IMR-90 (cell line): Measurements from ENCODE around the gene NRDC. TPM values are rescaled to one million over a fixed set of nuclear protein-coding genes. Genes with fewer than 3 reads are reported as not detected.

Experiments used
- ATAC-seq: fragments of 200-7000 bp; cut with Tn5 transposase; 2 replicates; pipeline ENCODE4 v1.9.1; 2020; ENCODE audit warnings: low read depth, mild to moderate bottlenecking, moderate library complexity
- BruUV-seq: library from RNA; stranded (reverse); fragments of 400-500 nt; replicated peaks from 2 replicates; lab custom pipeline; 2021; lab: Mats Ljungman, UMichigan
- CTCF ChIA-PET: fragments of 300-600 bp; formaldehyde crosslinking; extraction: SDS; loops from one replicate; lab custom pipeline; 2021; ENCODE audit warnings: antibody characterized with exemption; lab: Yijun Ruan, JAX
- POLR2A ChIA-PET: fragments of 300-600 bp; sonication (Branson Sonifier 250); formaldehyde crosslinking; loops from one replicate; lab custom pipeline; 2022; ENCODE audit warnings: antibody characterized with exemption; ENCODE audit not compliant: unreplicated experiment; lab: Charles Lee
- DNase-seq: peaks from one replicate; pipeline ENCODE4 v3.0.0; 2013
- H2AFZ ChIP-seq: replicated peaks from 2 replicates; pipeline ENCODE3; 2013; ENCODE audit warnings: low read length, mild to moderate bottlenecking; ENCODE audit not compliant: poor library complexity
- H2AK5ac ChIP-seq: 2 replicates; pipeline ENCODE4 v1.6.1; 2013; ENCODE audit warnings: low read depth, low read length, inconsistent platforms
- H2AK9ac ChIP-seq: replicated peaks from 2 replicates; pipeline ENCODE3; 2013; ENCODE audit warnings: mild to moderate bottlenecking, low read depth, low read length, moderate library complexity; ENCODE audit not compliant: poor library complexity
- H2BK120ac ChIP-seq: 2 replicates; pipeline ENCODE4 v1.6.1; 2013; ENCODE audit warnings: low read depth, low read length, inconsistent platforms
- H2BK15ac ChIP-seq: 3 replicates; pipeline ENCODE4 v1.6.1; 2013; ENCODE audit warnings: low read depth, low read length, inconsistent platforms
- H2BK20ac ChIP-seq: 2 replicates; pipeline ENCODE4 v1.6.1; 2013; ENCODE audit warnings: low read depth, mild to moderate bottlenecking, inconsistent platforms, low read length, moderate library complexity
- H2BK5ac ChIP-seq: 2 replicates; pipeline ENCODE4 v1.6.1; 2013; ENCODE audit warnings: mild to moderate bottlenecking, low read depth, low read length, inconsistent platforms; ENCODE audit not compliant: poor library complexity, severe bottlenecking
- H3K14ac ChIP-seq: replicated peaks from 2 replicates; pipeline ENCODE4 v1.6.1; 2013; ENCODE audit warnings: low read depth, low read length, inconsistent platforms
- H3K18ac ChIP-seq: 2 replicates; pipeline ENCODE4 v1.6.1; 2013; ENCODE audit warnings: low read depth, low read length, control low read depth
- H3K23ac ChIP-seq: 2 replicates; pipeline ENCODE4 v1.6.1; 2013; ENCODE audit warnings: low read depth, low read length, inconsistent platforms
- H3K27ac ChIP-seq: 2 replicates; pipeline ENCODE4 v1.5.1; 2013; ENCODE audit warnings: mild to moderate bottlenecking, control low read depth, low read length; ENCODE audit not compliant: insufficient read depth
- H3K27me3 ChIP-seq: 2 replicates; pipeline ENCODE4 v1.6.1; 2013; ENCODE audit warnings: low read length; ENCODE audit not compliant: control insufficient read depth, insufficient read depth
- H3K36me3 ChIP-seq: 2 replicates; pipeline ENCODE4 v1.6.1; 2013; ENCODE audit warnings: low read length, mixed read lengths; ENCODE audit not compliant: control insufficient read depth, insufficient read depth
- H3K4ac ChIP-seq: 2 replicates; pipeline ENCODE4 v1.6.1; 2013; ENCODE audit warnings: low read depth, low read length, inconsistent platforms
- H3K4me1 ChIP-seq: 2 replicates; pipeline ENCODE4 v1.6.1; 2013; ENCODE audit warnings: low read length, mixed read lengths; ENCODE audit not compliant: control insufficient read depth, insufficient read depth
- H3K4me2 ChIP-seq: 2 replicates; pipeline ENCODE4 v1.6.1; 2013; ENCODE audit warnings: low read depth, mild to moderate bottlenecking, control low read depth, low read length, moderate library complexity
- H3K4me3 ChIP-seq: 2 replicates; pipeline ENCODE4 v1.5.1; 2013; ENCODE audit warnings: low read depth, mild to moderate bottlenecking, control low read depth, low read length, moderate library complexity; ENCODE audit not compliant: insufficient read depth
- H3K56ac ChIP-seq: 2 replicates; pipeline ENCODE4 v1.6.1; 2013; ENCODE audit warnings: low read length, inconsistent platforms; ENCODE audit not compliant: insufficient read depth; ENCODE audit errors: extremely low read depth
- H3K79me1 ChIP-seq, 2 experiments: 2 replicates each; pipeline ENCODE4 v1.6.1; 2013; ENCODE audit warnings: low read length in 2 of 2, inconsistent platforms in 1 of 2, low read depth in 1 of 2
- H3K9ac ChIP-seq: 2 replicates; pipeline ENCODE4 v1.6.1; 2013; ENCODE audit warnings: low read depth, low read length, control low read depth
- H3K9me1 ChIP-seq: 2 replicates; pipeline ENCODE4 v1.6.1; 2013; ENCODE audit warnings: low read length, inconsistent platforms; ENCODE audit not compliant: insufficient read depth
- H3K9me3 ChIP-seq: 2 replicates; pipeline ENCODE4 v1.6.1; 2013; ENCODE audit warnings: low read length; ENCODE audit not compliant: control insufficient read depth, insufficient read depth
- H4K20me1 ChIP-seq: 2 replicates; pipeline ENCODE4 v1.6.1; 2013; ENCODE audit warnings: low read length, inconsistent platforms; ENCODE audit not compliant: insufficient read depth
- H4K5ac ChIP-seq: 2 replicates; pipeline ENCODE4 v1.6.1; 2013; ENCODE audit warnings: mild to moderate bottlenecking, low read depth, low read length, control low read depth
- H4K8ac ChIP-seq, 2 experiments: 2 replicates each; pipeline ENCODE4 v1.6.1; 2013; ENCODE audit warnings: low read depth in 2 of 2, low read length in 2 of 2, control low read depth in 1 of 2, inconsistent platforms in 1 of 2
- H4K91ac ChIP-seq: 2 replicates; pipeline ENCODE4 v1.6.1; 2013; ENCODE audit warnings: low read depth, low read length, inconsistent platforms; ENCODE audit not compliant: insufficient read depth
- CEBPB ChIP-seq: IDR thresholded peaks from 2 replicates; pipeline ENCODE4 v1.6.1; 2012; ENCODE audit warnings: low read depth, low read length, improper control_type of control experiment
- FOS ChIP-seq: fragments of 150-350 bp; IDR thresholded peaks from 2 replicates; pipeline ENCODE4 v1.6.1; 2016; ENCODE audit warnings: low read depth, low read length
- MAFK ChIP-seq: IDR thresholded peaks from 2 replicates; pipeline ENCODE4 v1.6.1; 2012; ENCODE audit warnings: low read depth, low read length, improper control_type of control experiment
- RAD21 ChIP-seq: IDR thresholded peaks from 2 replicates; pipeline ENCODE4 v1.6.1; 2012; ENCODE audit warnings: low read length, improper control_type of control experiment
- RCOR1 ChIP-seq: IDR thresholded peaks from 2 replicates; pipeline ENCODE4 v1.6.1; 2012; ENCODE audit warnings: mild to moderate bottlenecking, low read length, improper control_type of control experiment; ENCODE audit not compliant: insufficient replicate concordance
- WGBS, 2 experiments: methylation state at CpG; one replicate each; pipeline versions ENCODE4 v1.1.5 to v1.1.7; 2013; ENCODE audit warnings: missing lambda C conversion rate in 2 of 2; ENCODE audit not compliant: insufficient read length in 1 of 2; ENCODE audit errors: extremely low coverage in 2 of 2; 5-methylcytosine and 5-hydroxymethylcytosine counted together
- dilution Hi-C: fragments of 300-500 bp; cut with HindIII; formaldehyde crosslinking; loops from one replicate; pipeline ENCODE4 v1.14.3; 2018; ENCODE audit warnings: low sequenced_read_pairs; ENCODE audit not compliant: unreplicated experiment
- in situ Hi-C: fragments of 300-500 bp; cut with MboI; formaldehyde crosslinking; loops from 3 replicates; pipeline ENCODE4 v1.14.3; 2019; ENCODE audit warnings: low sequenced_read_pairs, inconsistent platforms, mixed read lengths
- intact Hi-C: fragments of 100-400 bp; cut with micrococcal nuclease; formaldehyde crosslinking; loops from 2 replicates; pipeline ENCODE4 v1.10.0; 2022
- polyA plus RNA-seq, 3 experiments: library from polyadenylated mRNA; depleted of rRNA; stranded (reverse); fragments of >200 nt; gene quantifications; 2 replicates each; pipeline ENCODE4 v1.2.3, GENCODE V29; 2012; ENCODE audit warnings: low replicate concordance in 1 of 3
- total RNA-seq: library from RNA; depleted of rRNA; stranded (reverse); fragments of >200 nt; gene quantifications from 2 replicates; pipeline ENCODE4 v1.2.3, GENCODE V29; 2012

The NRDC gene
- total and polyA plus RNA-seq, 2 of the 4 experiments (the other 2 are of a cell fraction): 75.8 to 84.7 TPM

DNA sequence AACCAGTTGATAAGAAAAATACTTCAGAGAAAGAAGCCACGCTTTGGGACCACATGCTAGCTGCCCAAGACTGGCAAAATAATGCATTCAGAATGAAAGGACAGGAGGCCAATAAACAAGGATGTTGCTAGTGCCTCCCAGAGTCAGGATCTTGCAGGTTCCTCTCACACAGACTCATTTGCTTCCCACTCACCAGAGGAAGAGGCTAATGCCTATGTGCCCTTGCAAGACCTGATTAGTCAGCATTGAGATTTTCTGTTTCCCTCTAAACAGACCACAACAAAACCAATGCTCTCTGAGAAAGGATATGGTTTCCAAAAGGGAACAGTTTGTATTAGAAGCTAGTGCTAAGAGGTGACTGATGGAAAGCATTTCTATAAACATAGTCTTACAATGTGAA is 85.7 kb downstream of the NRDC start:
- Histone ChIP-seq H2BK15ac (no peak overlapping the region), H3K79me1 (peaks cover 0 to 12% of the 10 kb centered on the region in 2 experiments), H3K4me2 (no peak overlapping the region), H3K23ac (no peak overlapping the region), H4K8ac (no peak overlapping the region), H3K4ac (no peak overlapping the region), H2BK120ac (no peak overlapping the region), H2AK5ac (no peak overlapping the region), H2BK5ac (no peak overlapping the region), H3K4me3 (no peak overlapping the region), H4K20me1 (peaks cover 5% of the 10 kb centered on the region; the same call in 1 of the 2 replicates), H2AFZ (no peak overlapping the region), H2BK20ac (no peak overlapping the region), H4K91ac (no peak overlapping the region), H3K4me1 (no peaks in the 10 kb centered on the region), H3K27me3 (no peaks in the 10 kb centered on the region), H3K27ac (no peak overlapping the region), H4K5ac (no peak overlapping the region), H3K9me1 (peaks cover 5% of the 10 kb centered on the region), H3K56ac (no peak overlapping the region), H3K18ac (no peak overlapping the region), H3K36me3 (peaks cover 51% of the 10 kb centered on the region), H2AK9ac (no peak overlapping the region), H3K9me3 (no peaks in the 10 kb centered on the region), H3K9ac (no peak overlapping the region), H3K14ac (no peak overlapping the region)
- no TSS peak for BruUV-seq
- ChIA-PET CTCF (no interaction called here), POLR2A (no interaction called here)
- WGBS, 2 experiments: no CpG with 5 or more reads among the region's 1 CpG
- ATAC-seq (peak; percentile 83), DNase-seq (peak; percentile 88)
- intact Hi-C loops (loop anchor here (5.0 kb wide), 1 partner anchor 209 kb away; no protein-coding TSS in a partner anchor), in situ Hi-C loops (no loop called here), dilution Hi-C loops (no loop called here)
- TF ChIP-seq FOS (no peak), RCOR1 (no peak), RAD21 (0 out of 2 replicates have a peak, but pooled peaks have one; percentile 25), CEBPB (no peak), MAFK (peak; percentile 53; the same call in 1 of the 2 replicates)
